H9 (cell line): ENCODE measurements around the gene LSP1. TPM values are rescaled to one million over a fixed set of nuclear protein-coding genes. Genes with fewer than 3 reads are reported as not detected.

ENCODE experiments used
- DNase-seq: peaks from one replicate; pipeline ENCODE4 v3.0.0-alpha.2; 2017
- H2AFZ ChIP-seq: one replicate; pipeline ENCODE4 v1.6.1; 2013; ENCODE audit warnings: mild to moderate bottlenecking, low read length, control low read depth, moderate library complexity
- H2AK5ac ChIP-seq: 2 replicates; pipeline ENCODE4 v1.6.1; 2013; ENCODE audit warnings: low read length, control low read depth, mixed read lengths; ENCODE audit not compliant: insufficient read length
- H2BK120ac ChIP-seq: one replicate; pipeline ENCODE4 v1.6.1; 2013; ENCODE audit warnings: low read depth, mild to moderate bottlenecking, low read length, control low read depth, inconsistent platforms; ENCODE audit not compliant: poor library complexity, severe bottlenecking
- H2BK12ac ChIP-seq: 2 replicates; pipeline ENCODE4 v1.6.1; 2013; ENCODE audit warnings: low read length, control low read depth, mixed read lengths, low read depth; ENCODE audit not compliant: insufficient read length
- H2BK15ac ChIP-seq: 2 replicates; pipeline ENCODE4 v1.6.1; 2013; ENCODE audit warnings: low read depth, low read length, control low read depth
- H2BK20ac ChIP-seq: one replicate; pipeline ENCODE4 v1.6.1; 2013; ENCODE audit warnings: low read depth, mild to moderate bottlenecking, low read length, control low read depth, inconsistent platforms; ENCODE audit not compliant: poor library complexity, severe bottlenecking
- H2BK5ac ChIP-seq: 2 replicates; pipeline ENCODE4 v1.6.1; 2013; ENCODE audit warnings: low read length, control low read depth, mixed read lengths; ENCODE audit not compliant: insufficient read length
- H3K14ac ChIP-seq: 2 replicates; pipeline ENCODE4 v1.6.1; 2013; ENCODE audit warnings: low read length, control low read depth; ENCODE audit not compliant: insufficient read depth
- H3K18ac ChIP-seq: 2 replicates; pipeline ENCODE4 v1.6.1; 2013; ENCODE audit warnings: low read depth, mild to moderate bottlenecking, mixed read lengths, low read length, control low read depth; ENCODE audit not compliant: insufficient read length
- H3K23ac ChIP-seq: 2 replicates; pipeline ENCODE4 v1.6.1; 2013; ENCODE audit warnings: low read length, control low read depth, mixed read lengths, low read depth; ENCODE audit not compliant: insufficient read length
- H3K23me2 ChIP-seq: 2 replicates; pipeline ENCODE4 v1.6.1; 2013; ENCODE audit warnings: low read depth, mild to moderate bottlenecking, mixed read lengths, low read length, control low read depth; ENCODE audit not compliant: insufficient read length, poor library complexity, severe bottlenecking
- H3K27ac ChIP-seq: 2 replicates; pipeline ENCODE4 v1.5.1; 2013; ENCODE audit warnings: low read length, control low read depth, mixed read lengths, low read depth; ENCODE audit not compliant: insufficient read length
- H3K27me3 ChIP-seq: 2 replicates; pipeline ENCODE4 v1.6.1; 2013; ENCODE audit warnings: low read length, control low read depth, inconsistent platforms; ENCODE audit not compliant: insufficient read depth
- H3K4ac ChIP-seq: 2 replicates; pipeline ENCODE4 v1.6.1; 2013; ENCODE audit warnings: low read depth, mild to moderate bottlenecking, control low read depth, inconsistent platforms, low read length, moderate library complexity
- H3K4me1 ChIP-seq: 2 replicates; pipeline ENCODE4 v1.6.1; 2013; ENCODE audit warnings: low read length, control low read depth, inconsistent platforms; ENCODE audit not compliant: insufficient read depth
- H3K4me2 ChIP-seq: 2 replicates; pipeline ENCODE4 v1.6.1; 2013; ENCODE audit warnings: low read length, control low read depth, mixed read lengths; ENCODE audit not compliant: insufficient read length, insufficient read depth
- H3K56ac ChIP-seq: 2 replicates; pipeline ENCODE4 v1.6.1; 2013; ENCODE audit warnings: low read depth, mild to moderate bottlenecking, mixed read lengths, low read length, control low read depth; ENCODE audit not compliant: insufficient read length
- H3K79me1 ChIP-seq: 2 replicates; pipeline ENCODE4 v1.6.1; 2013; ENCODE audit warnings: low read depth, mild to moderate bottlenecking, moderate library complexity, low read length, control low read depth, inconsistent platforms; ENCODE audit not compliant: insufficient read depth, poor library complexity, severe bottlenecking
- H3K79me2 ChIP-seq: 2 replicates; pipeline ENCODE4 v1.6.1; 2013; ENCODE audit warnings: low read length, control low read depth, inconsistent platforms; ENCODE audit not compliant: insufficient read depth
- H3K9ac ChIP-seq: 2 replicates; pipeline ENCODE4 v1.6.1; 2013; ENCODE audit warnings: low read length, control low read depth, mixed read lengths; ENCODE audit not compliant: insufficient read length; ENCODE audit errors: extremely low read depth
- H3K9me3 ChIP-seq: one replicate; pipeline ENCODE4 v1.6.1; 2013; ENCODE audit warnings: low read depth, low read length, inconsistent platforms; ENCODE audit not compliant: control insufficient read depth
- H3T11ph ChIP-seq: one replicate; pipeline ENCODE4 v1.6.1; 2013; ENCODE audit warnings: mild to moderate bottlenecking, low read length, control low read depth, inconsistent platforms
- H4K20me1 ChIP-seq: one replicate; pipeline ENCODE4 v1.6.1; 2013; ENCODE audit not compliant: control insufficient read depth, insufficient read length, insufficient read depth
- H4K5ac ChIP-seq: 2 replicates; pipeline ENCODE4 v1.6.1; 2013; ENCODE audit warnings: low read depth, mild to moderate bottlenecking, mixed read lengths, low read length, control low read depth; ENCODE audit not compliant: insufficient read length
- H4K8ac ChIP-seq: replicated peaks from 2 replicates; pipeline ENCODE4 v1.6.1; 2013; ENCODE audit warnings: low read length, control low read depth, mixed read lengths, low read depth; ENCODE audit not compliant: insufficient read length
- H4K91ac ChIP-seq: 2 replicates; pipeline ENCODE4 v1.6.1; 2013; ENCODE audit warnings: low read depth, mild to moderate bottlenecking, moderate library complexity, mixed read lengths, low read length, control low read depth; ENCODE audit not compliant: insufficient read length
- H3K27ac Mint-ChIP-seq, 3 experiments: 2 replicates in 2 of 3; 3 replicates in 1 of 3; pipeline ENCODE4 v1.8.0; 2020 to 2021; ENCODE audit warnings: mixed read lengths in 3 of 3, mild to moderate bottlenecking in 1 of 3, moderate library complexity in 1 of 3
- H3K27me3 Mint-ChIP-seq: 2 replicates; pipeline ENCODE4 v1.8.0; 2021; ENCODE audit warnings: low read depth, mild to moderate bottlenecking, moderate library complexity, mixed read lengths
- H3K36me3 Mint-ChIP-seq, 3 experiments: 2 replicates in 2 of 3; 3 replicates in 1 of 3; pipeline ENCODE4 v1.8.0; 2020 to 2021; ENCODE audit warnings: low read depth in 3 of 3, mixed read lengths in 3 of 3; ENCODE audit not compliant: insufficient read depth in 1 of 3
- H3K4me1 Mint-ChIP-seq, 2 experiments: 2 replicates each; pipeline ENCODE4 v1.8.0; 2020; ENCODE audit warnings: mixed read lengths in 2 of 2
- H3K4me3 Mint-ChIP-seq, 2 experiments: 2 replicates in 1 of 2; 3 replicates in 1 of 2; pipeline ENCODE4 v1.8.0; 2020 to 2021; ENCODE audit warnings: mild to moderate bottlenecking in 2 of 2, mixed read lengths in 2 of 2, moderate library complexity in 1 of 2
- H3K9me3 Mint-ChIP-seq, 2 experiments: 2 replicates in 1 of 2; 3 replicates in 1 of 2; pipeline ENCODE4 v1.8.0; 2020; ENCODE audit warnings: mild to moderate bottlenecking in 2 of 2, mixed read lengths in 2 of 2, moderate library complexity in 1 of 2
- WGBS: extraction: QIAGEN DNeasy Blood & Tissue Kit; methylation state at CpG from one replicate; pipeline ENCODE4 v1.1.7; 2013; ENCODE audit warnings: missing lambda C conversion rate, low lambda C conversion rate, mixed read lengths; ENCODE audit not compliant: insufficient read length; ENCODE audit errors: extremely low coverage; 5-methylcytosine and 5-hydroxymethylcytosine counted together
- total RNA-seq: library from RNA; stranded (reverse); gene quantifications from 2 replicates; pipeline ENCODE4 v1.2.1, GENCODE V29; 2021
- TF ChIP-seq, protein P1 (sequence below): fragments of 200-600 bp; sonication (generic); conservative IDR thresholded peaks from 3 replicates; pipeline ENCODE4 v1.8.0; 2021; ENCODE audit warnings: antibody characterized with exemption, mild to moderate bottlenecking

The LSP1 gene
- total RNA-seq, 1 experiment from 2014 or later, result not detected

GRCh38 chr11:1836011-1836945 is 16.6 kb upstream of the LSP1 start:
- Histone ChIP-seq H3K79me1 (no peaks in the 10 kb centered on the region), H4K20me1 (no peaks in the 10 kb centered on the region), H4K8ac (no peak overlapping the region), H2BK12ac (no peak overlapping the region), H3K27ac (no peak overlapping the region), H3K14ac (no peak overlapping the region), H3K4me2 (no peak overlapping the region), H2AFZ (no peak overlapping the region), H4K5ac (no peak overlapping the region), H3K4ac (no peak overlapping the region), H3K23me2 (peaks cover 3% of the 10 kb centered on the region), H3K56ac (no peak overlapping the region), H3K23ac (no peak overlapping the region), H4K91ac (no peak overlapping the region), H3K9me3 (no peaks in the 10 kb centered on the region), H2AK5ac (no peak overlapping the region), H2BK120ac (no peak overlapping the region), H2BK15ac (no peak overlapping the region), H3K9ac (no peak overlapping the region), H3T11ph (no peak overlapping the region), H3K18ac (no peak overlapping the region), H3K79me2 (no peaks in the 10 kb centered on the region), H2BK5ac (no peak overlapping the region), H2BK20ac (no peak overlapping the region), H3K27me3 (no peaks in the 10 kb centered on the region), H3K4me1 (no peaks in the 10 kb centered on the region)
- WGBS, result no CpG with 5 or more reads among the region's 43 CpGs
- Mint-ChIP-seq H3K27ac (no peak overlapping the region), H3K27me3 (peaks cover 13% of the 10 kb centered on the region), H3K4me1 (peaks cover 3 to 9% of the 10 kb centered on the region in 2 experiments; a peak in 3 of 4 replicates), H3K9me3 (no peaks in the 10 kb centered on the region; a peak in 1 of 5 replicates), H3K4me3 (no peak overlapping the region), H3K36me3 (no peaks in the 10 kb centered on the region)
- TF ChIP-seq, protein P1, sequence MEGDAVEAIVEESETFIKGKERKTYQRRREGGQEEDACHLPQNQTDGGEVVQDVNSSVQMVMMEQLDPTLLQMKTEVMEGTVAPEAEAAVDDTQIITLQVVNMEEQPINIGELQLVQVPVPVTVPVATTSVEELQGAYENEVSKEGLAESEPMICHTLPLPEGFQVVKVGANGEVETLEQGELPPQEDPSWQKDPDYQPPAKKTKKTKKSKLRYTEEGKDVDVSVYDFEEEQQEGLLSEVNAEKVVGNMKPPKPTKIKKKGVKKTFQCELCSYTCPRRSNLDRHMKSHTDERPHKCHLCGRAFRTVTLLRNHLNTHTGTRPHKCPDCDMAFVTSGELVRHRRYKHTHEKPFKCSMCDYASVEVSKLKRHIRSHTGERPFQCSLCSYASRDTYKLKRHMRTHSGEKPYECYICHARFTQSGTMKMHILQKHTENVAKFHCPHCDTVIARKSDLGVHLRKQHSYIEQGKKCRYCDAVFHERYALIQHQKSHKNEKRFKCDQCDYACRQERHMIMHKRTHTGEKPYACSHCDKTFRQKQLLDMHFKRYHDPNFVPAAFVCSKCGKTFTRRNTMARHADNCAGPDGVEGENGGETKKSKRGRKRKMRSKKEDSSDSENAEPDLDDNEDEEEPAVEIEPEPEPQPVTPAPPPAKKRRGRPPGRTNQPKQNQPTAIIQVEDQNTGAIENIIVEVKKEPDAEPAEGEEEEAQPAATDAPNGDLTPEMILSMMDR, result no peak
- no peak for DNase-seq
